Activated CD8-positive, alpha-beta T cell treated with anti-CD3 and anti-CD28 coated beads for 36 hours (primary cell): ENCODE measurements around the gene SEMA4C. TPM values are rescaled to one million over a fixed set of nuclear protein-coding genes. Genes with fewer than 3 reads are reported as not detected.

ENCODE experiments used
- ATAC-seq: fragments of 200-7000 bp; cut with Tn5 transposase; one replicate; pipeline ENCODE4 v1.10.0; 2021; ENCODE audit warnings: mild to moderate bottlenecking, moderate library complexity
- CTCF ChIA-PET: fragments of 350-600 bp; sonication (Branson Sonifier 250); formaldehyde crosslinking; loops from one replicate; lab custom pipeline; 2021; ENCODE audit warnings: antibody characterized with exemption; lab: Charles Lee
- POLR2A ChIA-PET: fragments of 350-600 bp; sonication (Branson Sonifier 250); formaldehyde crosslinking; loops from one replicate; lab custom pipeline; 2021; ENCODE audit warnings: antibody characterized with exemption; lab: Charles Lee
- DNase-seq: peaks from one replicate; pipeline ENCODE4 v3.0.0-alpha.2; 2020
- H3K27ac Mint-ChIP-seq: one replicate; pipeline ENCODE4 v1.8.0; 2021; ENCODE audit warnings: mild to moderate bottlenecking, mixed read lengths
- H3K27me3 Mint-ChIP-seq: one replicate; pipeline ENCODE4 v1.8.0; 2021; ENCODE audit warnings: mixed read lengths
- H3K36me3 Mint-ChIP-seq: one replicate; pipeline ENCODE4 v1.8.0; 2021; ENCODE audit warnings: low read depth, mixed read lengths
- H3K4me1 Mint-ChIP-seq: one replicate; pipeline ENCODE4 v1.8.0; 2021; ENCODE audit warnings: low read depth, mixed read lengths
- H3K4me3 Mint-ChIP-seq: one replicate; pipeline ENCODE4 v1.8.0; 2021; ENCODE audit warnings: mild to moderate bottlenecking, moderate library complexity, mixed read lengths
- H3K9me3 Mint-ChIP-seq: one replicate; pipeline ENCODE4 v1.8.0; 2021; ENCODE audit warnings: mixed read lengths
- CTCF ChIP-seq: fragments of 200-600 bp; IDR thresholded peaks from one replicate; pipeline ENCODE4 v1.8.0; 2022; ENCODE audit warnings: antibody characterized with exemption, mild to moderate bottlenecking
- intact Hi-C: fragments of 100-400 bp; cut with micrococcal nuclease; formaldehyde crosslinking; loops from one replicate; pipeline ENCODE4 v1.10.0; 2022
- total RNA-seq, 2 experiments: library from RNA; stranded (reverse); gene quantifications; one replicate each; pipeline ENCODE4 v1.2.3, GENCODE V29; 2021

SEMA4C gene
- 10 to 100 TPM; 10.4 to 12.4 TPM for total RNA-seq

- DNase-seq (peak; percentile 54), ATAC-seq (peak; percentile 8)
- POLR2A ChIA-PET, result interaction anchor here (0.7 to 3.6 kb wide), 5 partner anchors 12 to 81 kb away, joined by 3 to 30 read pairs (median 4); partner anchors contain the start of gene ANKRD39
- H3K27me3 Mint-ChIP-seq, result peaks cover 3% of the 10 kb centered on the region
- CTCF ChIA-PET, result interaction anchor here (1.2 to 7.1 kb wide), 5 partner anchors 12 to 93 kb away, joined by 5 to 61 read pairs (median 26); partner anchors contain the start of gene ANKRD39
- peak within 1 kb of the TSS; percentile 76 for H3K27ac Mint-ChIP-seq
- peak within 1 kb of the TSS; percentile 78 for H3K4me3 Mint-ChIP-seq
- H3K4me1 Mint-ChIP-seq, result peaks cover 50% of the 10 kb centered on the region
- H3K36me3 Mint-ChIP-seq, result peaks cover 8% of the 10 kb centered on the region
- intact Hi-C loops, result no loop called here
- H3K9me3 Mint-ChIP-seq, result no peaks in the 10 kb centered on the region
- no peak for TF ChIP-seq CTCF
Observed at GRCh38 chr2:96869822-96870625, at the start of gene SEMA4C. SEMA4C (minus strand) TSS chr2:96870080; CDS start chr2:96867886, 2,194 bp downstream.

- H3K4me1 Mint-ChIP-seq, result peaks cover 34% of the 10 kb centered on the region
- ChIA-PET POLR2A (no interaction called here), CTCF (no interaction called here)
- no peak for ATAC-seq
- peaks cover 11% of the 10 kb centered on the region for H3K36me3 Mint-ChIP-seq
- TF ChIP-seq CTCF, result no peak
- intact Hi-C loops, result no loop called here
- peaks cover 12% of the 10 kb centered on the region for H3K9me3 Mint-ChIP-seq
- H3K27ac Mint-ChIP-seq, result no peak overlapping the region
- no peaks in the 10 kb centered on the region for H3K27me3 Mint-ChIP-seq
- no peak for DNase-seq
- no peak overlapping the region for H3K4me3 Mint-ChIP-seq
Observed at GRCh38 chr2:96918754-96919550, 49.1 kb upstream of the SEMA4C start.

GRCh38 chr2:96918092-96918753, 48.3 kb upstream of the SEMA4C start:
- peaks cover 11% of the 10 kb centered on the region for H3K36me3 Mint-ChIP-seq
- ChIA-PET CTCF (interaction anchor here (1.3 kb wide), 1 partner anchor 60 kb away, joined by 4 read pairs; the partner anchor contains the start of gene ANKRD39), POLR2A (no interaction called here)
- no peak for DNase-seq
- no peaks in the 10 kb centered on the region for H3K27me3 Mint-ChIP-seq
- no peak overlapping the region for H3K4me3 Mint-ChIP-seq
- H3K27ac Mint-ChIP-seq, result no peak overlapping the region
- no peak for TF ChIP-seq CTCF
- intact Hi-C loops, result no loop called here
- no peak for ATAC-seq
- H3K4me1 Mint-ChIP-seq, result peaks cover 34% of the 10 kb centered on the region
- peaks cover 12% of the 10 kb centered on the region for H3K9me3 Mint-ChIP-seq

- POLR2A ChIA-PET, result no interaction called here
- H3K27ac Mint-ChIP-seq, result no peak overlapping the region
Observed at GRCh38 chr2:96916646-96917543, 47.0 kb upstream of the SEMA4C start.

More at GRCh38 chr2:96916646-96917543, 47.0 kb upstream of the SEMA4C start:
- H3K4me3 Mint-ChIP-seq, result no peak overlapping the region
- ATAC-seq (no peak), DNase-seq (no peak)
- H3K9me3 Mint-ChIP-seq, result peaks cover 12% of the 10 kb centered on the region
- CTCF ChIA-PET, result interaction anchor here (1.2 to 1.3 kb wide), 2 partner anchors 8 to 59 kb away, joined by 4 read pairs; partner anchors contain the start of gene ANKRD39
- intact Hi-C loops, result no loop called here
- peaks cover 11% of the 10 kb centered on the region for H3K36me3 Mint-ChIP-seq
- no peak for TF ChIP-seq CTCF
- H3K4me1 Mint-ChIP-seq, result peaks cover 40% of the 10 kb centered on the region
- no peaks in the 10 kb centered on the region for H3K27me3 Mint-ChIP-seq
